MM.1S (cell line): ENCODE measurements around the gene CYP2R1.

Source experiments
- DNase-seq: peaks from one replicate; pipeline ENCODE4 v3.0.0-alpha.2; 2015
- H2AFZ ChIP-seq: fragments of 300-600 bp; sonication (generic); 2 replicates; pipeline ENCODE4 v1.6.0; 2016; ENCODE audit warnings: antibody characterized with exemption, low read length
- H3F3A ChIP-seq: fragments of 300-600 bp; sonication (generic); 2 replicates; pipeline ENCODE4 v1.6.1; 2016; ENCODE audit warnings: mild to moderate bottlenecking, antibody characterized with exemption, low read length, moderate library complexity, mixed read lengths; ENCODE audit not compliant: insufficient read depth
- H3K27ac ChIP-seq: fragments of 300-600 bp; sonication (generic); 2 replicates; pipeline ENCODE4 v1.5.1; 2016; ENCODE audit warnings: mild to moderate bottlenecking, low read length
- H3K27me3 ChIP-seq: fragments of 300-600 bp; sonication (generic); replicated peaks from 2 replicates; pipeline ENCODE4 v1.6.0; 2016; ENCODE audit warnings: low read length; ENCODE audit not compliant: insufficient read depth
- H3K36me3 ChIP-seq: fragments of 300-600 bp; sonication (generic); replicated peaks from 2 replicates; pipeline ENCODE4 v1.6.1; 2016; ENCODE audit warnings: mild to moderate bottlenecking, low read length, mixed read lengths; ENCODE audit not compliant: insufficient read depth
- H3K4me1 ChIP-seq: fragments of 300-600 bp; sonication (generic); 2 replicates; pipeline ENCODE4 v1.6.1; 2016; ENCODE audit warnings: low read length, mixed read lengths
- H3K4me2 ChIP-seq: fragments of 300-600 bp; sonication (generic); 2 replicates; pipeline ENCODE4 v1.6.0; 2016; ENCODE audit warnings: low read depth, low read length
- H3K4me3 ChIP-seq: fragments of 300-600 bp; sonication (generic); 2 replicates; pipeline ENCODE4 v1.5.1; 2016; ENCODE audit warnings: low read length, mixed read lengths
- H3K79me2 ChIP-seq: fragments of 300-600 bp; sonication (generic); 2 replicates; pipeline ENCODE4 v1.6.1; 2016; ENCODE audit warnings: mixed run types, low read length, mixed read lengths
- H3K9ac ChIP-seq: fragments of 300-600 bp; sonication (generic); 2 replicates; pipeline ENCODE4 v1.6.1; 2016; ENCODE audit warnings: low read length, mixed read lengths
- H3K9me2 ChIP-seq: fragments of 300-600 bp; sonication (generic); replicated peaks from 2 replicates; pipeline ENCODE4 v1.6.1; 2016; ENCODE audit warnings: mild to moderate bottlenecking, low read length, mixed read lengths; ENCODE audit not compliant: insufficient read depth
- H3K9me3 ChIP-seq: fragments of 300-600 bp; sonication (generic); replicated peaks from 2 replicates; pipeline ENCODE4 v1.6.1; 2016; ENCODE audit warnings: mild to moderate bottlenecking, low read length, mixed read lengths; ENCODE audit not compliant: insufficient read depth
- H4K20me1 ChIP-seq: fragments of 300-600 bp; sonication (generic); 2 replicates; pipeline ENCODE4 v1.6.1; 2016; ENCODE audit warnings: mild to moderate bottlenecking, low read length, moderate library complexity, mixed read lengths; ENCODE audit not compliant: insufficient read depth
- EZH2 ChIP-seq: fragments of 300-600 bp; sonication (generic); optimal IDR thresholded peaks from 2 replicates; pipeline ENCODE3; 2017; ENCODE audit warnings: low read depth, mild to moderate bottlenecking, antibody characterized with exemption, low read length, mixed read lengths
- EZH2phosphoT487 ChIP-seq: fragments of 300-600 bp; sonication (generic); IDR thresholded peaks from 2 replicates; pipeline ENCODE4 v1.6.1; 2018; ENCODE audit warnings: antibody characterized with exemption, low read length
- TF ChIP-seq, protein P1 (sequence below): fragments of 300-600 bp; sonication (generic); IDR thresholded peaks from 2 replicates; pipeline ENCODE4 v1.5.1; 2016; ENCODE audit warnings: antibody characterized with exemption, low read length, mixed read lengths

CYP2R1 gene

DNA sequence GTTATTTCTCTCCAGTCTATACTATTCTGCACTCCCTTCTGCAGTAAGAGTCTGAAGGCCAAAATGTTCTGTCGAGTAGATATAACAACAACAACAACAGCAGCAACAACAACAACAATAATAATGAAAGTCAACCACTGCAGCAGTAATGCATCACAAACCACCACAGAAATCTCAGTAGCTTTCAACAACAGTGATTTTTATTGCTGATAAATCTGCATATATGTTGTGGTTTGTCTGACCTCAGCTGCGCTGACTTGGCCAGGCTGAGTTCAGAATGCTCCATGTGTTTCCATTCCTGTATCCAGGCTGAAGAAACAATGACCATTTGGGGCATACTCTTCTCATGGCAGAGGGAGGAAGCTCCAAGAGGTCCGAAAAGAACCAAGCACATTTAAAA lies 32.3 kb upstream of the CYP2R1 start:
- H3K27me3 ChIP-seq, result no peaks in the 10 kb centered on the region
- no peak overlapping the region for H3K27ac ChIP-seq
- no peaks in the 10 kb centered on the region for H3F3A ChIP-seq
- no peaks in the 10 kb centered on the region for H3K9me2 ChIP-seq
- no peaks in the 10 kb centered on the region for H4K20me1 ChIP-seq
- no peaks in the 10 kb centered on the region for H3K9me3 ChIP-seq
- H3K36me3 ChIP-seq, result no peaks in the 10 kb centered on the region
- H3K4me1 ChIP-seq, result no peaks in the 10 kb centered on the region
- TF ChIP-seq EZH2 (no peak), EZH2phosphoT487 (no peak)
- TF ChIP-seq, protein P1, sequence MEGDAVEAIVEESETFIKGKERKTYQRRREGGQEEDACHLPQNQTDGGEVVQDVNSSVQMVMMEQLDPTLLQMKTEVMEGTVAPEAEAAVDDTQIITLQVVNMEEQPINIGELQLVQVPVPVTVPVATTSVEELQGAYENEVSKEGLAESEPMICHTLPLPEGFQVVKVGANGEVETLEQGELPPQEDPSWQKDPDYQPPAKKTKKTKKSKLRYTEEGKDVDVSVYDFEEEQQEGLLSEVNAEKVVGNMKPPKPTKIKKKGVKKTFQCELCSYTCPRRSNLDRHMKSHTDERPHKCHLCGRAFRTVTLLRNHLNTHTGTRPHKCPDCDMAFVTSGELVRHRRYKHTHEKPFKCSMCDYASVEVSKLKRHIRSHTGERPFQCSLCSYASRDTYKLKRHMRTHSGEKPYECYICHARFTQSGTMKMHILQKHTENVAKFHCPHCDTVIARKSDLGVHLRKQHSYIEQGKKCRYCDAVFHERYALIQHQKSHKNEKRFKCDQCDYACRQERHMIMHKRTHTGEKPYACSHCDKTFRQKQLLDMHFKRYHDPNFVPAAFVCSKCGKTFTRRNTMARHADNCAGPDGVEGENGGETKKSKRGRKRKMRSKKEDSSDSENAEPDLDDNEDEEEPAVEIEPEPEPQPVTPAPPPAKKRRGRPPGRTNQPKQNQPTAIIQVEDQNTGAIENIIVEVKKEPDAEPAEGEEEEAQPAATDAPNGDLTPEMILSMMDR, result no peak
- H2AFZ ChIP-seq, result no peak overlapping the region
- DNase-seq, result no peak
- H3K4me3 ChIP-seq, result no peak overlapping the region
- no peak overlapping the region for H3K9ac ChIP-seq
- no peaks in the 10 kb centered on the region for H3K79me2 ChIP-seq
- no peak overlapping the region for H3K4me2 ChIP-seq

DNA sequence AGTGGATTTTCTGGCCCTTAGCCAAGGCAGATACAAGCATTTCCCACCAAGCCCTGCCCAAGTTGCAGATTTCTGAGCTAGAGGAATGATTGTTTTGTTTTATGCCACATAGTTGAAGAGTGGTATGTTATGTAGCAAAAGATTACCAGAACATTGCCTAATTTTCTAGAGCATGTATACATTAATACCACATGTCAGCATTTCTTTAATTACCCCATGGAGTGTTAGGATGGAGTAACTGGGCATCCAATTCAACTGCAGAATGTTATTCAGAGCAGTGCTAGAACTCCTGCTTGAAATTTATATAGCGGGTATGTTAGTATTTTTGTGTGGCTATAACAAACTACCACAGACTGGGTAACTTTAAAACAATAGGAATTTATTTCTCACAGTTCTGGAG lies 24.4 kb upstream of the CYP2R1 start:
- Histone ChIP-seq H3K79me2 (no peaks in the 10 kb centered on the region), H3K27ac (no peak overlapping the region), H3K9ac (no peak overlapping the region), H3K4me3 (no peak overlapping the region), H3K4me1 (no peaks in the 10 kb centered on the region), H3K9me2 (no peaks in the 10 kb centered on the region), H3K36me3 (no peaks in the 10 kb centered on the region), H3K27me3 (no peaks in the 10 kb centered on the region), H4K20me1 (no peaks in the 10 kb centered on the region), H3F3A (no peaks in the 10 kb centered on the region), H3K9me3 (no peaks in the 10 kb centered on the region), H2AFZ (no peak overlapping the region), H3K4me2 (no peak overlapping the region)
- no peak for DNase-seq
- TF ChIP-seq, protein P1, result no peak
- TF ChIP-seq EZH2phosphoT487 (no peak), EZH2 (no peak)

DNA sequence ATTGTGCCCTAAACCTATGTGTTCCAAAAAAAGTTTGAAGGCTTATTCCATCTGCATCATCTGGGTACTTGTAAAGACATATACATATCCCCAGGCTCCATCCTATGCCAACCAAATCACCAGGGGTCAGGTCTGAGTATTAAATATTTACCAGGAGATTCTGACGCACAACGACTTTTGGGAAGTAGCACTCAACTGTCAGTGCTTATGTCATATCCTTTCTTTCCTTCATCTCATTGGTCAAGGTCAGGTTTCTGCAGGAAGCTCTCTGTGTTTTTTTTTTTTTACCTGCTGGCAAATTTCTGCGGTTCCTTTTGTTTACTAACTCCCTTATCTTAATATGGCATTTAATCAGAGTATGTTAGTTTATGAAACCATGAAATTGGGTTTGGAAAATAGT lies 22.5 kb upstream of the CYP2R1 start:
- Histone ChIP-seq H2AFZ (no peak overlapping the region), H3K9ac (no peak overlapping the region), H3K9me2 (no peaks in the 10 kb centered on the region), H3K4me1 (no peaks in the 10 kb centered on the region), H3K4me3 (no peak overlapping the region), H3K36me3 (no peaks in the 10 kb centered on the region), H4K20me1 (no peaks in the 10 kb centered on the region), H3K27me3 (no peaks in the 10 kb centered on the region), H3F3A (no peaks in the 10 kb centered on the region), H3K9me3 (no peaks in the 10 kb centered on the region), H3K4me2 (no peak overlapping the region), H3K79me2 (no peaks in the 10 kb centered on the region), H3K27ac (no peak overlapping the region)
- TF ChIP-seq, protein P1, result no peak
- TF ChIP-seq EZH2 (no peak), EZH2phosphoT487 (no peak)
- no peak for DNase-seq
